A549 (cell line): Measurements from ENCODE around the gene NRIP2. TPM values are rescaled to one million over a fixed set of nuclear protein-coding genes. Genes with fewer than 3 reads are reported as not detected.

Experiments used
- ATAC-seq, 2 experiments: fragments of 200-7000 bp in 1 of 2; fragments of >200 bp in 1 of 2; cut with Nextera tagmentation in 1 of 2; cut with Tn5 transposase in 1 of 2; 3 replicates each; pipeline versions ENCODE4 v1.8.0 to v1.9.1; 2018 to 2020; ENCODE audit warnings: mild to moderate bottlenecking in 1 of 2, moderate library complexity in 1 of 2
- CTCF ChIA-PET: fragments of 300-600 bp; sonication (Branson Sonifier 250); formaldehyde crosslinking; extraction: SDS; loops from one replicate; lab custom pipeline; 2021; ENCODE audit warnings: antibody characterized with exemption, inconsistent platforms; lab: Yijun Ruan, JAX
- POLR2A ChIA-PET: fragments of 350-600 bp; formaldehyde crosslinking; extraction: SDS; loops from one replicate; lab custom pipeline; 2021; ENCODE audit warnings: antibody characterized with exemption, inconsistent platforms; lab: Yijun Ruan, JAX
- DNase-seq, 2 experiments: peaks; one replicate each; pipeline versions ENCODE4 v3.0.0 to v3.0.0-alpha.2; 2011 to 2016; ENCODE audit warnings: low read depth in 1 of 2, low spot score in 1 of 2
- FAIRE-seq: peaks from 2 replicates; lab custom pipeline; 2011; peaks lifted over from hg19 to GRCh38; lab: Jason Lieb, UNC
- H3K27ac ChIP-seq, 2 experiments: fragments of >200 bp; sonication (Bioruptor Twin); formaldehyde crosslinking; 3 replicates each; pipeline ENCODE4 v1.5.1; 2016 to 2017
- H3K4me1 ChIP-seq: fragments of >200 bp; sonication (Bioruptor Twin); formaldehyde crosslinking; 3 replicates; pipeline ENCODE4 v1.6.1; 2016
- H3K4me2 ChIP-seq: fragments of >200 bp; sonication (Bioruptor Twin); formaldehyde crosslinking; 3 replicates; pipeline ENCODE4 v1.6.1; 2016
- H3K4me3 ChIP-seq: fragments of >200 bp; sonication (Bioruptor Twin); formaldehyde crosslinking; 3 replicates; pipeline ENCODE4 v1.5.1; 2016
- H3K9me3 ChIP-seq: fragments of >200 bp; sonication (Bioruptor Twin); formaldehyde crosslinking; 3 replicates; pipeline ENCODE4 v1.6.1; 2016
- ATOH8 ChIP-seq: fragments of 250-450 bp; sonication (Bioruptor Pico); IDR thresholded peaks from 2 replicates; pipeline ENCODE4 v1.5.0; 2020; ENCODE audit warnings: low read depth, mild to moderate bottlenecking, moderate library complexity
- CEBPB ChIP-seq, 2 experiments: fragments of >200 bp in 1 of 2; sonication (Bioruptor Twin) in 1 of 2; formaldehyde crosslinking in 1 of 2; IDR thresholded peaks; 2 replicates each; pipeline ENCODE4 v1.6.1; 2012 to 2016
- CHD4 ChIP-seq: fragments of 200-600 bp; sonication (generic); IDR thresholded peaks from 2 replicates; pipeline ENCODE4 v1.6.1; 2016; ENCODE audit warnings: antibody characterized with exemption, mild to moderate bottlenecking, borderline replicate concordance
- EHF ChIP-seq: fragments of 250-450 bp; sonication (Bioruptor Pico); IDR thresholded peaks from 2 replicates; pipeline ENCODE4 v1.5.0; 2020; ENCODE audit warnings: mild to moderate bottlenecking
- ELK1 ChIP-seq: fragments of 150-350 bp; IDR thresholded peaks from 2 replicates; pipeline ENCODE4 v1.6.1; 2014; ENCODE audit warnings: low read depth, mild to moderate bottlenecking, low read length
- EP300 ChIP-seq, 2 experiments: fragments of >200 bp; sonication (Bioruptor Twin); formaldehyde crosslinking; IDR thresholded peaks; 2 replicates in 1 of 2; 3 replicates in 1 of 2; pipeline ENCODE4 v1.6.1; 2016 to 2017
- ESRRA ChIP-seq: fragments of 150-350 bp; IDR thresholded peaks from 2 replicates; pipeline ENCODE4 v1.6.1; 2014; ENCODE audit warnings: mild to moderate bottlenecking, low read length, borderline replicate concordance
- FOSL2 ChIP-seq, 2 experiments: fragments of 450-650 bp in 1 of 2; fragments of >200 bp in 1 of 2; sonication (Bioruptor Twin) in 1 of 2; formaldehyde crosslinking; IDR thresholded peaks; 2 replicates each; pipeline versions ENCODE4 v1.5.0 to v1.6.1; 2016 to 2020; ENCODE audit warnings: mild to moderate bottlenecking in 1 of 2, moderate library complexity in 1 of 2
- FOXS1 ChIP-seq: fragments of 250-450 bp; sonication (Bioruptor Pico); IDR thresholded peaks from 2 replicates; pipeline ENCODE4 v1.5.0; 2020; ENCODE audit warnings: mild to moderate bottlenecking, moderate library complexity
- HDAC2 ChIP-seq: fragments of 200-600 bp; sonication (generic); IDR thresholded peaks from 2 replicates; pipeline ENCODE4 v1.6.1; 2016
- HOXA7 ChIP-seq: fragments of 250-450 bp; sonication (Bioruptor Pico); IDR thresholded peaks from 2 replicates; pipeline ENCODE4 v1.5.0; 2020; ENCODE audit warnings: mild to moderate bottlenecking, moderate library complexity
- HOXB13 ChIP-seq: fragments of 250-450 bp; sonication (Bioruptor Pico); IDR thresholded peaks from 2 replicates; pipeline ENCODE4 v1.5.0; 2020; ENCODE audit warnings: low read depth, mild to moderate bottlenecking, moderate library complexity
- JUNB ChIP-seq: fragments of >200 bp; sonication (Bioruptor Twin); formaldehyde crosslinking; IDR thresholded peaks from 2 replicates; pipeline ENCODE4 v1.6.1; 2016
- KDM1A ChIP-seq: fragments of 200-600 bp; sonication (generic); IDR thresholded peaks from 2 replicates; pipeline ENCODE4 v1.6.1; 2016; ENCODE audit warnings: low read depth, mild to moderate bottlenecking
- MAX ChIP-seq: IDR thresholded peaks from 2 replicates; pipeline ENCODE4 v1.6.1; 2012
- MAZ ChIP-seq: fragments of 150-350 bp; IDR thresholded peaks from 2 replicates; pipeline ENCODE4 v1.6.1; 2014; ENCODE audit warnings: antibody characterized with exemption, low read depth, low read length, borderline replicate concordance
- PHF8 ChIP-seq: fragments of 200-600 bp; sonication (generic); IDR thresholded peaks from 2 replicates; pipeline ENCODE4 v1.6.1; 2016; ENCODE audit warnings: low read depth, mild to moderate bottlenecking, antibody characterized with exemption, moderate library complexity, borderline replicate concordance
- POLR2AphosphoS2 ChIP-seq: conservative IDR thresholded peaks from 2 replicates; pipeline ENCODE4 v1.6.1; 2012; ENCODE audit warnings: low read length, improper control_type of control experiment, inconsistent platforms
- RNF2 ChIP-seq: fragments of 200-600 bp; sonication (generic); IDR thresholded peaks from 2 replicates; pipeline ENCODE4 v1.6.1; 2016; ENCODE audit warnings: low read depth, mild to moderate bottlenecking, antibody characterized with exemption, moderate library complexity, borderline replicate concordance
- TFCP2L1 ChIP-seq: fragments of 250-450 bp; sonication (Bioruptor Pico); IDR thresholded peaks from 2 replicates; pipeline ENCODE4 v1.5.0; 2021; ENCODE audit warnings: mild to moderate bottlenecking
- TP53 ChIP-seq: fragments of 250-450 bp; sonication (Bioruptor Pico); IDR thresholded peaks from 2 replicates; pipeline ENCODE4 v1.5.0; 2021; ENCODE audit warnings: mild to moderate bottlenecking, moderate library complexity
- ZFP36 ChIP-seq: fragments of 450-650 bp; IDR thresholded peaks from 2 replicates; pipeline ENCODE4 v1.6.1; 2014; ENCODE audit warnings: borderline replicate concordance; ENCODE audit not compliant: partially characterized antibody
- ZSCAN20 ChIP-seq: fragments of 250-450 bp; sonication (Bioruptor Pico); IDR thresholded peaks from 2 replicates; pipeline ENCODE4 v1.8.0; 2022; ENCODE audit warnings: mild to moderate bottlenecking, moderate library complexity
- WGBS: methylation state at CpG from one replicate; pipeline ENCODE4 v1.1.6; 2017; ENCODE audit errors: missing lambda C conversion rate; 5-methylcytosine and 5-hydroxymethylcytosine counted together
- polyA plus RNA-seq, 4 experiments: library from polyadenylated mRNA; depleted of rRNA in 3 of 4; stranded (reverse); fragments of >200 nt; fragmentation: RNase III in 1 of 4; extraction: RNeasy Plus Mini Kit Qiagen cat#74134 plus additional on column Dnase treatment in 1 of 4; gene quantifications; 2 replicates in 3 of 4; 3 replicates in 1 of 4; pipeline ENCODE4 v1.2.3, GENCODE V29; 2011 to 2017

Gene NRIP2
- polyA plus RNA-seq, 2 of the 4 experiments (the other 2 are of a cell fraction): not detected

GRCh38 chr12:2794736-2795289 lies 40.0 kb downstream of the NRIP2 start, which contains the start of gene FKBP4 (continued):
- TF ChIP-seq PHF8 (peak; percentile 63; the same call in 1 of the 2 replicates), MAZ (peak; percentile 67; the same call in 1 of the 2 replicates)

GRCh38 chr12:2794191-2794735 lies 40.6 kb downstream of the NRIP2 start:
- TF ChIP-seq TP53 (CRISPR knock-in tag) (no peak), TFCP2L1 (CRISPR knock-in tag) (no peak), HDAC2 (no peak), MAX (no peak), HOXA7 (CRISPR knock-in tag) (no peak), JUNB (no peak), ELK1 (no peak), ZSCAN20 (no peak), CEBPB (IDR thresholded peaks at IDR 0.05) (no peak), CHD4 (no peak)
- TF ChIP-seq, all 56 proteins: peak for 0
- peak overlapping the region; percentile 97 to 99 for H3K27ac ChIP-seq
- 55% methylated on average over 47 of the region's 49 CpGs for WGBS
- CTCF ChIA-PET: interaction anchor here (1.4 to 7.3 kb wide), 2 partner anchors 10 to 54 kb away, joined by 6 to 57 read pairs; no protein-coding TSS in a partner anchor
- peaks cover 18% of the 10 kb centered on the region for H3K4me1 ChIP-seq
- no peaks in the 10 kb centered on the region for H3K9me3 ChIP-seq
- peak in 1 of 2 experiments; percentile 40; a peak in 3 of 6 replicates for ATAC-seq
- peak overlapping the region; percentile 76 for H3K4me3 ChIP-seq
- POLR2A ChIA-PET: interaction anchor here (0.7 to 2.6 kb wide), 2 partner anchors 8 to 18 kb away, joined by 3 to 19 read pairs; partner anchors contain the start of gene ITFG2
- DNase-seq: no peak
- no peak for FAIRE-seq
- peak overlapping the region; percentile 96 for H3K4me2 ChIP-seq

- TF ChIP-seq FOSL2 (IDR thresholded peaks at IDR 0.05) (no peak), FOSL2 (CRISPR knock-in tag; IDR thresholded peaks at IDR 0.05) (no peak), POLR2AphosphoS2 (no peak), ESRRA (no peak)
- TF ChIP-seq, all 56 proteins: peak for 0
- H3K4me3 ChIP-seq: no peak overlapping the region
- no peak for ATAC-seq
- H3K27ac ChIP-seq: no peak overlapping the region
- H3K9me3 ChIP-seq: no peaks in the 10 kb centered on the region
- WGBS: 94% methylated on average over 21 of the region's 21 CpGs
- no peak for DNase-seq
- POLR2A ChIA-PET: no interaction called here
- FAIRE-seq: no peak
- no peak overlapping the region for H3K4me2 ChIP-seq
- peaks cover 18% of the 10 kb centered on the region for H3K4me1 ChIP-seq
- CTCF ChIA-PET: interaction anchor here (1.4 to 7.3 kb wide), 2 partner anchors 9 to 53 kb away, joined by 6 to 57 read pairs; no protein-coding TSS in a partner anchor
These were observed 41.3 kb downstream of the NRIP2 start for GRCh38 chr12:2793561-2793960.

GRCh38 chr12:2792671-2793500 lies 41.9 kb downstream of the NRIP2 start:
- 87% methylated on average over 25 of the region's 25 CpGs for WGBS
- ChIA-PET CTCF (interaction anchor here (0.8 to 7.3 kb wide), 3 partner anchors 8 to 53 kb away, joined by 3 to 57 read pairs (median 6); partner anchors contain the start of gene ITFG2), POLR2A (no interaction called here)
- H3K4me3 ChIP-seq: no peak overlapping the region
- no peaks in the 10 kb centered on the region for H3K9me3 ChIP-seq
- peaks cover 18% of the 10 kb centered on the region for H3K4me1 ChIP-seq
- no peak overlapping the region for H3K27ac ChIP-seq
- TF ChIP-seq KDM1A (no peak), EHF (CRISPR knock-in tag) (no peak), ZFP36 (no peak), RNF2 (no peak), EP300 (IDR thresholded peaks at IDR 0.05) (no peak), ESRRA (no peak), ATOH8 (CRISPR knock-in tag) (no peak), MAZ (no peak), TFCP2L1 (CRISPR knock-in tag) (no peak), HOXB13 (no peak), FOXS1 (CRISPR knock-in tag) (no peak)
- FAIRE-seq: no peak
- no peak for ATAC-seq
- DNase-seq: no peak
- H3K4me2 ChIP-seq: no peak overlapping the region
